T-helper 1 cell treated with Interleukin-12 subunit alpha and Interleukin-12 subunit beta and Interleukin-4 antibody, amounts not matched to agents 30 μg/mL and 1 μg/mL, for 36 hours (primary cell): ENCODE measurements around the gene SERTAD2.

Experiments
- H3K27ac Mint-ChIP-seq: one replicate; pipeline ENCODE4 v1.8.0; 2021; ENCODE audit warnings: mild to moderate bottlenecking, mixed read lengths
- H3K27me3 Mint-ChIP-seq: one replicate; pipeline ENCODE4 v1.8.0; 2021; ENCODE audit warnings: low read depth, mixed read lengths
- H3K36me3 Mint-ChIP-seq: one replicate; pipeline ENCODE4 v1.8.0; 2021; ENCODE audit warnings: low read depth, mixed read lengths
- H3K4me1 Mint-ChIP-seq: one replicate; pipeline ENCODE4 v1.8.0; 2021; ENCODE audit warnings: low read depth, mixed read lengths
- H3K4me3 Mint-ChIP-seq: one replicate; pipeline ENCODE4 v1.8.0; 2021; ENCODE audit warnings: mild to moderate bottlenecking, moderate library complexity, mixed read lengths
- H3K9me3 Mint-ChIP-seq: one replicate; pipeline ENCODE4 v1.8.0; 2021; ENCODE audit warnings: mixed read lengths

SERTAD2 gene, protein sequence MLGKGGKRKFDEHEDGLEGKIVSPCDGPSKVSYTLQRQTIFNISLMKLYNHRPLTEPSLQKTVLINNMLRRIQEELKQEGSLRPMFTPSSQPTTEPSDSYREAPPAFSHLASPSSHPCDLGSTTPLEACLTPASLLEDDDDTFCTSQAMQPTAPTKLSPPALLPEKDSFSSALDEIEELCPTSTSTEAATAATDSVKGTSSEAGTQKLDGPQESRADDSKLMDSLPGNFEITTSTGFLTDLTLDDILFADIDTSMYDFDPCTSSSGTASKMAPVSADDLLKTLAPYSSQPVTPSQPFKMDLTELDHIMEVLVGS

DNA sequence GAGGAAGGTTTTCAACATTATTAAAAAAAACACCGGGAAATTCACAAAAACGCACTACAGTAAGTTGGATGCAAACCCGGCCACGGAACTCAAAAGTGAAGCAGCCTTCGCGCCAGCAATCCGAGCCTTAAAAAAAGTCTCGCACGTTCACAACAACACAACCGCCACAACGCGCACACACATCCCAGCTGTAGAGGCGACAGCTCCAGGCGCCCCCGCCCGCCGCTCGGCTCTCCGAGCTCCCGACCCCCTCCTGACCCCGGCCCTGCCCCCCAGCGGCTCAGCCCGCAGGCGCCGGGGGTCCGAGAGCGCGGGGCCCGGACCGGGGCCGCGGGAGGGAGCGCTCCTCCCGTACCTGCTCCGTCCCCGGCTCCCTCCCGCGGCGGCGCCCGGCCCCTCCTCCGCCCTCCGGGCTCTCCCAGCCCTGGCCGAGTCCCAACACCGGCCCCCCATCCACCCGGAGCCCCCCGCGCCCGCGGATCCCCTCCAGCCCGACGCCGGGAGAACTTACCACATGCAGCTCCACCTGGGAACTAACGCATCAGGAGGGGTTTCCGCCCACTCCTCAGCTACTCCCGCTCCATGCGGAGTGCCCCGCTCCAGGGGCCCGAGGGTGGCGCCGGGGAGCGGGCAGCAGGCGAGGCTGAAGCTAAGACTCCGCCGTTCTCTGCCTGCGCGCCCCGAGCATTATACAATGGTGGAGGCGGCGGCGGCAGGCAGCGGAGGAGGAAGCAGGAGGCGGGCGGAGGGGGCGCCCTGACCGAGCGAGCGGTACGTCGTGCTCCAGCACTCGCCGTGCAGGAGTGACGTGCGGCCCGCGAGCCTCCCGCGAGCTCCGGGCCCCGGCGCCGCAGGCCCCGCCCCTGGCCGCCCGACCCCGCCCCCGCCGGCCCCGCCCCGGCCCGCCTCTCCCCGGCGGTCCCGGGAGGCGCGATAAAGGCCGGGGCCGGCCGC is at the start of gene SERTAD2:
SERTAD2 (minus strand) TSS at position 805 of the 954 bp plus-strand sequence. CDS start 17,042 bp downstream, outside the sequence.
- H3K27ac Mint-ChIP-seq = peak within 1 kb of the TSS; percentile 90
- no peaks in the 10 kb centered on the region for H3K9me3 Mint-ChIP-seq
- H3K36me3 Mint-ChIP-seq = peaks cover 7% of the 10 kb centered on the region
- H3K4me3 Mint-ChIP-seq = peak within 1 kb of the TSS; percentile 93
- no peaks in the 10 kb centered on the region for H3K27me3 Mint-ChIP-seq
- peaks cover 58% of the 10 kb centered on the region for H3K4me1 Mint-ChIP-seq

DNA sequence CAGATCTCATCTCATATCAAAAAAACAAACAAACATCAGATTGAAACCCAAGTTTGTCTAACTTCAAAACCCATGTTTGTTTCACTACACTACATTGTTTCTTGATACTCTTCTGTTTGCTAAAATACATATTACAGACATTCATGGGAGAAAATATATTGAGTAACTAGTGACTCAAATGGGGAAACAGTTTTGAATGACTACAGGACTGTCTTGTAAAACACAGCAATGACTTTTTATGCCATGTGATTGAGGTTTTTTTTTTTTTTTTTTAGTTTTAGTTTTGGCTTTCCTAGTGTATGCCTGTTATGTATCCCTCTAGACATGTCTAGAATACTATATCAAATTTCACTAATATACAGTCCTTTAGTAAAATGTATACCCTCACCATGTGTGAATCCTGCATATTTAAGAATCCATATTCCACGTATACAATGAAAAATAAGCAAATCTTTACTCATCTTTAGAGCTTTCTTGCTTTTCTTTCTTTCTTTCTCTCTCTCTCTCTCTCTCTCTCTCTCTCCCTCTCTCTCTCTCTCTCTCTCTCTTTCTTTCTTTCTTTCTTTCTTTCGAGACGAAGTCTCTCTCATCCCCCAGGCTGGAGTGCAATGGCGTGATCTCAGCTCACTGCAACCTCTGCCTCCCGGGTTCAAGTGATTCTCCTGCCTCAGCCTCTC is 46.6 kb upstream of the SERTAD2 start:
- peak overlapping the region; percentile 11 for H3K4me3 Mint-ChIP-seq
- peaks cover 14% of the 10 kb centered on the region for H3K9me3 Mint-ChIP-seq
- peak overlapping the region; percentile 84 for H3K27ac Mint-ChIP-seq
- no peaks in the 10 kb centered on the region for H3K27me3 Mint-ChIP-seq
- H3K4me1 Mint-ChIP-seq = peaks cover 62% of the 10 kb centered on the region
- peaks cover 24% of the 10 kb centered on the region for H3K36me3 Mint-ChIP-seq

DNA sequence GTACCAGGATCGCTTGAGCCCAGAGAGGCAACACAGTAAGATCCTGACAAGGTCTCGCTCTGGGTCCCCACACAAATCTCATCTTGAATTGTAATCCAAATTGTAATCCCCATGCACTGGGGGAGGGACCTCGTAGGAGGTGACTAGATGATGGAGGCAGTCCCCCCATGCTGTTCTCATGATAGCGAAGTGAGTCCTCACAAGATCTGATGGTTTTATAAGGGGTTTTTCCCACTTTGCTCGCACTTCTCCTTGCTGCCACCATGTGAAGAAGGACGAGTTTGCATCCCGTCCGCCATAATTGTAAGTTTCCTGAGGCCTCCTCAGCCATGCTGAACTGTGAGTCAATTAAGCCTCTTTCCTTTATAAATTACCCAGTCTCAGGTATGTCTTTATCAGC is 46.0 kb upstream of the SERTAD2 start:
- Mint-ChIP-seq H3K4me1 (peaks cover 58% of the 10 kb centered on the region), H3K27ac (peak overlapping the region; percentile 82), H3K36me3 (peaks cover 23% of the 10 kb centered on the region)

DNA sequence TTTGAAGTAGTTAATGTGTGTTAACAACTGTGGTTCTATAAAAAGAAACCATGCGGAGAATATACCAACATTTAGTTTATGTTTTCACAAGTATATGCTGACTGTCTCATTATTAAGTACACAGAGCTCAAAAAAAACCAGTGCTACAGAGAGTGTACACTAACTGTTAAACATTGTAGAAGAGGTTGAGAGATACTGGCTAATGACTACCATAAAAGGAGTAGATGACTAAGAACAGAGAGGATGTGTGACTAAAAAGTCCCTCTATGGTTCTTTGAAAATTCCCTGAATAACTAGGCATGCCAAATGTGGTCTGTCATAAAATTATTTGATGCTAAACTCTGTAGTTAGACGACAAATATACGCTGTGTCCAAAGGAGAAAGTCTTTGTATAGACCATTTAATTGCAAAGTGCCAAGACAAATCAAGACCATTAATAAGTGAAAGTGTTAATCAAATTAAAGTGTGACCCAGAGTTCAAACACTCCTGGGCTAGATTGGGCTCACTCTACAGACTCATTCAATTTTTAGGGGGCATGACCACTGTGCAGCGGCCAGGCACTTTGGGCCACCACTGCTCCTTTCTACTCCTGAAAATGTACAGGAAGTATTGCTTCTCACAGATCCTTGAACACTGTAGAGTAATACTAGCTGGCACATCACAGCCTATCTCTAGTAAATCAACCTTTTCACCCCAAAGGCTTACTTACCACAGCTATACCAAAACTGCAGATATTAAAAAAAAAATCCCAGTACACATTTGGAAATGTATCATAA is 45.1 kb upstream of the SERTAD2 start:
- peaks cover 22% of the 10 kb centered on the region for H3K36me3 Mint-ChIP-seq

More for the DNA sequence above, 46.0 kb upstream of the SERTAD2 start:
- peaks cover 14% of the 10 kb centered on the region for H3K9me3 Mint-ChIP-seq
- H3K27me3 Mint-ChIP-seq = no peaks in the 10 kb centered on the region
- H3K4me3 Mint-ChIP-seq = peak overlapping the region; percentile 11

DNA sequence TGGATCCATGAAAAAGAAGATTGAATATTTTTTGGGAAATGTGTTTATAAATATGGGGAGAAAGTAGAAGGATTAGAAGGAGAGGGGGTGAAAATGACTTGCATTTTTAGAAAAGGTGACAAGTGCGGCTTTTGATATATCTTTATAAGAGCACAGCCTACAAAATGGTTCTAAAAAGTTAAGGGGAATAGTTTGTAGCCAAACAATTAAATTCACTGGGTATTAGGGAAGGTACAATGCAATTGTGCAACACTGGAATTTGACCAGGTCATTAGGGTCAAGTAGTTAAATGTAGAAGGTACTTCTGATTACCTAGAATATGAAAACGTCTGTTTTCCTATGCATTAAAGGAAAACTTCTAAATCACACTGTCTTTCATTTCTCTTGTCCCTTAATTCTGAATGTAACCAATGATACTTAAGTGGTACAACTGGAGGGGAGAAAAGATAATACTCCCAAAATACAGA is 44.5 kb upstream of the SERTAD2 start:
- H3K9me3 Mint-ChIP-seq = peaks cover 14% of the 10 kb centered on the region
- H3K4me3 Mint-ChIP-seq = peak overlapping the region; percentile 65
- H3K27me3 Mint-ChIP-seq = no peaks in the 10 kb centered on the region
- peaks cover 58% of the 10 kb centered on the region for H3K4me1 Mint-ChIP-seq
- peaks cover 26% of the 10 kb centered on the region for H3K36me3 Mint-ChIP-seq
- peak overlapping the region; percentile 88 for H3K27ac Mint-ChIP-seq

More for the DNA sequence above, 45.1 kb upstream of the SERTAD2 start:
- no peaks in the 10 kb centered on the region for H3K27me3 Mint-ChIP-seq
- H3K9me3 Mint-ChIP-seq = peaks cover 14% of the 10 kb centered on the region
- H3K4me1 Mint-ChIP-seq = peaks cover 58% of the 10 kb centered on the region
- peak overlapping the region; percentile 65 for H3K4me3 Mint-ChIP-seq
- H3K27ac Mint-ChIP-seq = peak overlapping the region; percentile 88

DNA sequence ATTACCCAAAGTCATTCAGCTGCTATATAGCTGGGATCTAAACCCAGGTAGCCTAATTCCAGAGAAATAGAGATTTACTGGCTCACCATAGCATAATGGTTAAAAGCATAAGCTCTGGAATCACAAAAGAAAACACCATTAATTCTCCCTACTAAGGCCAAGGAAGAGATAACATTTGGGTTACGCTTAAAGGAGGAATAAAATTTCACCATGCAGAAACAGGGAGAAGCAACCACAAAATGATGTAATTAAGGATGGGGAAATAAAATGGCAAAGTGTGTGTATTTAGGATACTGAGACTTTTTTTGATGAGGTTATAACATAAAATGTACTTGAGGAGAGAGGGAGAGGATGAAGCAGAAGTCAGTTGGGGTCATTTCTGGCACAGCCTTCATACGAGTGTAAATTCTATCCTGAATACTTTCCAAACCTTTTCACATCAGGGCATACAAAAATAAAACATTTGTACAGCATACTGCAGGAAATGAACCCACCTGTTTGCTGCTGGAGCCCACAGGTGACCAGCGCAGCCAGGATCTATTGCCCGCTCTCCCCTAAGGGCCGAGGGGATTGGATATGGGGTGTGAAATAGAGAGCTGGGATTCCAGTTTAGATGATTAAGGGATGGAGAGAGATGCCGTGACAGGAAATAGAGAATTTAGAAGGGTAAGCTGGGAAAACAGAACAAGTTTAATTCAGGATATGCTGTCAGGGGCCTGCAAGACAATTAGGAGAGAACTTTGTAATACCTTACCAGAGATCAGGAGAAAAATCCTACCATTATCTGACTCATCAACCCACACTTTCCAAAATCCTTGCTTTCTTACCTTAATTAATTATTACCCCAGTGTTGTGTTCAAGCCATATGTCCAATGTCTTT is 43.8 kb upstream of the SERTAD2 start:
- Mint-ChIP-seq H3K9me3 (peaks cover 14% of the 10 kb centered on the region), H3K4me1 (peaks cover 54% of the 10 kb centered on the region), H3K36me3 (peaks cover 24% of the 10 kb centered on the region), H3K27me3 (no peaks in the 10 kb centered on the region), H3K27ac (peak overlapping the region; percentile 88), H3K4me3 (peak overlapping the region; percentile 47)

DNA sequence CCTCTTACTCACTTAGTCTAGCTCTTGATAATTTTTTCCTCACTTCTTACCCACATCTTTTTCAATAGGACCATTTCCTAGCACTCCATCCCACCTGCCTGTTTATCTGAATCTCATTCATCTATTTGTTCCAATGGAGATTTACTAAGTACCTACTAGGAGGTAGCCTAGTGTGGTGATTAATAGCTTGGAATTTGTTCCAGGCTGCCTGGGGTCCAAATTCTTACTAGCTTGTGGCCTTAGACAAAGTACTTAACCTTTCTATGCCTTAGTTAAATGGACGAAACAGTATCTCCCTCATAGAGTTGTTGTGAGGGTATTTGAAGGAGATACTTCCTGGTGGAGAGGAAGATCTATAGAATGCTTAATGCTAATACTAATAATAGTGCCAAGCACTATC is 42.9 kb upstream of the SERTAD2 start:
- no peaks in the 10 kb centered on the region for H3K27me3 Mint-ChIP-seq
- H3K36me3 Mint-ChIP-seq = peaks cover 29% of the 10 kb centered on the region
- peaks cover 54% of the 10 kb centered on the region for H3K4me1 Mint-ChIP-seq
- peak overlapping the region; percentile 7 for H3K27ac Mint-ChIP-seq
- H3K9me3 Mint-ChIP-seq = peaks cover 21% of the 10 kb centered on the region
- H3K4me3 Mint-ChIP-seq = no peak overlapping the region

DNA sequence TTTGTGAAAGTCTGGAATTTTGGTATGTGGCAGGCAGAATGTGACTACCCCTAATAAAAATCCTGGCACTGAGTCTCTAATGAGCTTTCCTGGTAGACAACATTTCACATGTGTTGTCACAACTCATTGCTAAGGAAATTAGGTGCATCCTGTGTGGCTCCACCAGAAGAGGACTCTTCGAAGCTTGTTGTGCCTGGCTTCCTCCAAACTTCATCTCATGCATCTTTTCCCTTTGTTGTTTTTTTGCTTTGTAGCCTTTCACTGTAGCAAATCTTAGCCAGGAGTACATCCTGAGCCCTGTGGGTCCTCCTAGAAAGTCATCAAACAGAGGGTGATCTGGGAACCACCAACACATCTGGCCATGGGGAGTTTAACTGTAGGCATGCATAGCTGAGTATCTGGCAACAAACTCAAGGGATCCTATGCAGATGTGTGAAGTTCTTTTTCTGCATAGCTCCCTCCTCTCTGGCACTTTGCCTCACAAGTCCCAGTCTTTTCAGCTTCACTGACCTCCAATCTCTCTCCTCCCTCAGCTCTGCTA is 42.1 kb upstream of the SERTAD2 start:
- Mint-ChIP-seq H3K4me3 (no peak overlapping the region), H3K36me3 (peaks cover 25% of the 10 kb centered on the region), H3K9me3 (peaks cover 17% of the 10 kb centered on the region), H3K27me3 (no peaks in the 10 kb centered on the region), H3K4me1 (peaks cover 49% of the 10 kb centered on the region), H3K27ac (peak overlapping the region; percentile 76)

DNA sequence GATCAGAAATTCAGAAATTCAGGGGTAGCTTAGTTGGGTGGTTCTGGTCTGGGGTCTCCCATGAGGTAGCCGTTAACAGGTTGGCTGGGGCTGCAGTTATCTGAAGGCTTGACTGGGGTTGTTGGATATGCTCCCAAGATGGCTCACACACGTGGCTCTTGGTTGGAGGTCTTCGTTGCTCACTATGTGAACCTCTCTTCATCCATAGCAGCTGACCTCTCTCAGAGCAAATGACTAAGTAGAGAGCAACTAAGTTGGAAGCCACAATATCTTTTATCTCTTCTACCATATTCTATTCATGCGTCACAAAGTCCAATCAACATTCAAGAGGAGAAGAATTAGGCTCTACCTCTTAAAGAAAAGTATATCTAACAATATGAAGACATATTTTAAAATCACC is 38.7 kb upstream of the SERTAD2 start:
- peaks cover 27% of the 10 kb centered on the region for H3K36me3 Mint-ChIP-seq
- peaks cover 23% of the 10 kb centered on the region for H3K4me1 Mint-ChIP-seq
- H3K27ac Mint-ChIP-seq = no peak overlapping the region
- no peak overlapping the region for H3K4me3 Mint-ChIP-seq
- H3K9me3 Mint-ChIP-seq = peaks cover 10% of the 10 kb centered on the region
- peaks cover 5% of the 10 kb centered on the region for H3K27me3 Mint-ChIP-seq

DNA sequence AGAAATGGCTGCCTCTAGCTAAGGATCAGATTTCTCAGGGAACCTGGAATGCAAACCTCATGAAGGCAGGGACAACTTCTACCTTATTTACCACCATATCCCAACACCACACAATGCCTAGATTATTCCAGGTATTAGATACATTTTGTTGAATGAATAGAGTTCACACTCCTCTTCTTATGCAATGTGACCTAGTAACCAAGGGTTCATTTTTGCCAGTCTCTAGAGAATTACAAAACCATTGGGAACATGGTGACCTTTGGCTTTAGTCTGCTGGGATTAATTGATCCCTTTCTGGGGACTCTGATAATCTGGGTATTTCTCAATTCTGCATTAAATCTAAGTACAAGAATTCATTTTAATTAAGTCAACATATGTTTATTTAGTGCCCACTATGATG is 35.2 kb upstream of the SERTAD2 start:
- Mint-ChIP-seq H3K36me3 (peaks cover 24% of the 10 kb centered on the region), H3K4me3 (no peak overlapping the region), H3K9me3 (peaks cover 10% of the 10 kb centered on the region), H3K27me3 (peaks cover 5% of the 10 kb centered on the region), H3K27ac (no peak overlapping the region), H3K4me1 (peaks cover 6% of the 10 kb centered on the region)

DNA sequence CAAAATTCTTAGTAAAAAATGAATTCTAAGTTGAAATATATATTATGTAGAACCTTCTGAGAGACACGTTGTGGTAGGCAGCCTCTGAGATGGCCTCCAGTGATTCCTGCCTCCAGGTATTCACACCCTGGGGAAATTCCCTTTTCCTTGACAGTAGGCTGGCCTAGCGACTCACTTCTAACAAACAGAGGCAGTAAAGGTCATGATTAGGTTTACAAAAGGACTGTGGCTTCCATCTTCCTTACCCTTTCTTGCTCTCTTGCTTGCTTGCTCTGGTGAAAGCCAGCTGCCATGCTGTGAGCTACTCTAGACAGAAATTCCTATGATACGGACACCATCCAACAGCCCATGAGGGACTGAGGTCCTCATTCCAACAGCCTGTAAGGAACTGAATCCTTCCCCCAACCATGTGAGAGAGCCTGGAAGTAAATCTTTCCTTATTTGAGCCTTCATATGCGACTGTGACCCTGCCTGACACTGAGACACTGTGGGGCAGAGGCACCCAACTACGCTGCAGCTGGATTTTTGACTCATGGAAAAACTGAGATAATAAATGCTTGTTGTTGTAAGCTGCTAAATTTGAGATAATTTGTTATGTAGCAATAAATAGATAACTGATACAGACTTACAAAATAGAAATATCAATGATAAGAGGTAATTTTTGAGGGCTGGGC is 32.7 kb upstream of the SERTAD2 start:
- peaks cover 12% of the 10 kb centered on the region for H3K4me1 Mint-ChIP-seq
- H3K4me3 Mint-ChIP-seq = no peak overlapping the region
- H3K27me3 Mint-ChIP-seq = peaks cover 5% of the 10 kb centered on the region
- peaks cover 3% of the 10 kb centered on the region for H3K9me3 Mint-ChIP-seq
- no peak overlapping the region for H3K27ac Mint-ChIP-seq
- peaks cover 15% of the 10 kb centered on the region for H3K36me3 Mint-ChIP-seq

DNA sequence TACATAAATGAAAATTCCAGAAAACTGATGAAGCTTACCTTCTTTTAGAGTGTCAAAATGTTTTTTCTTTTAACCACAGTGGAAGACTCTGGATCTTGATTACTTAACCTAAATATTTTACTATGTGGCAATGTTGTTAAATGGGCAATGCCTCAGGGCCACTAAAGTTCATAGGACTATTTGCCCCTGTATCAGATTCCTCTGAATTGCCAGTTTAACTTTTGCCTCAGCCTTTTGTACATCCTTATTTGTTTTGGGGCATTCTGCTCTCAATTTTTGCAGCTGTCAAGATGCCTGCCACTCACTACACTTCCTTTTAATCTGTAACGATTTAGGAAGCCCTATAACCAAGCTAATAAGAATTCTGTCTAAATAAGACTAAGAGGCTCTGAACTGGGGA is 31.7 kb upstream of the SERTAD2 start:
- Mint-ChIP-seq H3K36me3 (peaks cover 15% of the 10 kb centered on the region), H3K27me3 (peaks cover 5% of the 10 kb centered on the region), H3K9me3 (peaks cover 3% of the 10 kb centered on the region), H3K4me1 (peaks cover 12% of the 10 kb centered on the region), H3K27ac (no peak overlapping the region), H3K4me3 (no peak overlapping the region)
